Measurements from ENCODE around the gene RBM20.

DNA sequence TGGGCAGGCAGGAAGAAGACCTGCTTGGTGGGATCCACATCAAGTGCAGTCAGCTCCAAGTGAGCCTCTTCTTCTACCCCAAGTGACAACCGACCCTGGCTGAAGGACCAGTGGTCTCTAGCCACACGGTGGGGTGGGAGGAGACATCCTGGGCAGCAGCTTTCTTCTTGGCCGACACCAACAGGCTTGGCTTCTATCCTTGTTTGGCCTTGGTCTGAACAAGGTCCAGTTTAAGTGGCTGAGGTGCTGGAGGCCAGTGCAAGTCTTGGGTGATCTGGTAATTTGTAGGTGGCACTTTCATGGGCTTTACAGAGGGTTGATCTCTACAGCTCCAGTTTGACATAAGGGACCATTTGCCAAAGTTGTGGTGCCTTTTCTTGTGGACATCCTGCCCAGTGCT, 164.0 kb downstream of the RBM20 start:
- TF ChIP-seq CTCF (IDR thresholded peaks at IDR 0.05) (no peak), POLR2A (IDR thresholded peaks at IDR 0.05) (no peak)

Measured in adrenal gland (tissue), 5 donors.